ENCODE results near the gene GALNT7.

The GALNT7 gene

DNA sequence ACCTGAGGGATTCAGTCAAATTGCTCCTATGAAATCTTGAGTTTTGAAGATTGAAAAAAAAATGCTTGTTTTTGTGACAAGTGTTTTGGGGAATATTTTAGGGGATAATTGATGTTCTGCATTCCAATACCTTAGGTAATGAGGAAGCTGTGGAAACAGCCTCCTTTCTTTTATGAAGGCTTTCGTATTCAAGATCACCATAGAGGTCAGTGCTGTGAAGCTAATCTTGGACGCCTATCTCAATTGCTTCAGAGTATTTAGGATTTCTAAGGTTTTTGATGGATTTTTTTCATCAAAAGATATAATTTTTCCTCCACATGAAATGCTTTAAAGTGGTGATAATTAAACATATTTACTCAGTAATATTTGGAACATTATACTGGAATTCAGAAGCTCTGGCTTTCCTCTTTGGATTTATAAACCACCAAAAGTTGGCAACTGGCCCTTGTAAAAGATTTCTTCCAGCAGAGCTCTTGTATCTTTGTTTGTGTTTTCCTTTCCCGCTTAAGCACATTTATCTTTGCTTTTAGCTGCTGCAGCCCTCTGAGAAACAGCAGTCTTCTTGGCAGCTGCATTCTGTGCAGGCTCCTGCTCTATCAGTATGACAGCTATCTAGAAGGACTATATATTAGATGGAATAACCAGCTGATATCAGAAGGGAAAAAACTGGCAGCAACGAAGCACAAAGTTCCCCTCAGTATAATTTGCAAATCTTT, 101.9 kb downstream of the GALNT7 start:
- no peak for DNase-seq

- DNase-seq = no peak
These were observed 103.7 kb downstream of the GALNT7 start for GRCh38 chr4:173272314-173272713.

- no peak for DNase-seq
These were observed 104.4 kb downstream of the GALNT7 start for GRCh38 chr4:173272996-173273395.

- no peak for DNase-seq
These were observed 105.3 kb downstream of the GALNT7 start for GRCh38 chr4:173273941-173274340.

GRCh38 chr4:173274744-173275143, 106.1 kb downstream of the GALNT7 start:
- DNase-seq = no peak

- DNase-seq = no peak
These were observed 106.5 kb downstream of the GALNT7 start for GRCh38 chr4:173275150-173275549.

- no peak for DNase-seq
These were observed 108.7 kb downstream of the GALNT7 start for GRCh38 chr4:173277340-173277739.

DNA sequence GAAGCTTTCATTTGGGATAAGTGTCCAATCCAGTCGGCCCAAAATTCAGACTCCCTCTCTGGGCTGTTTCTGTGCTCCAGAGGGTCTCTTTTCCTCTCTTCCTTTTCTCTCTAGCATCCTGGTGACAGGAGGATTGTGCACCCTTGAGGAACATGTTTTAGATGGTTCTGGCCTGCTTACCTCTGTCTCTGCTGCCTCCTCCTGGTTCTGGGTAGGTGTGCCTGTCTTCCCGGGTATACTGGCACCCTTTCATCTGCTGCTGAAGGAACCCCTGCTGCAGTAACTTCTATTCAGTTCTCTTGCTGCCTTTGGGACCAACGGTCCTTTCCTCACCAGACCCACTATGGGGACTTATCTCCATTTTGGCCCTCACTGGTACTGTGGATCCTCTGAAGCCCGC, 112.4 kb downstream of the GALNT7 start:
- no peak for DNase-seq

- no peak for DNase-seq
These were observed 113.0 kb downstream of the GALNT7 start for GRCh38 chr4:173281406-173282255.

GRCh38 chr4:173282256-173282562, 113.6 kb downstream of the GALNT7 start:
- no peak for DNase-seq

- no peak for DNase-seq
These were observed 114.0 kb downstream of the GALNT7 start for GRCh38 chr4:173282626-173283025.

DNA sequence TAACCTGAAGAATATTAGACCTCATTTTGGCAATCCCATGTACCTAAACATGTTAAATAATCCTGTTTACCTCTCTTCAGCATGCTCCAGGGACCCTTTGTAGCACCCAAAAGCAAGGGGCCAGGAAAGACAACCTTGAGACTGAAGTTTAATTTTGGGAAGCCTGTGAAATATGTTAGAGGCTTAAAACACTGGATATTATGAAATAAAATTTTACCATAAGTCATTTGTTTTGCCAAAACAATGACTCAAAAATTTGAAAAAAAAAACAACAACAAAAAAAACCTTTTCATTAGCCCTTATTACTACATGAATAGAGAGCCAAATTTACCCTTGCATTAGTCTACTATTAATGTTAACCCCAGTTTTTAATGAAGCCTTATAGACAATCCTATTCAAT, 115.9 kb downstream of the GALNT7 start:
- no peak for DNase-seq

DNA sequence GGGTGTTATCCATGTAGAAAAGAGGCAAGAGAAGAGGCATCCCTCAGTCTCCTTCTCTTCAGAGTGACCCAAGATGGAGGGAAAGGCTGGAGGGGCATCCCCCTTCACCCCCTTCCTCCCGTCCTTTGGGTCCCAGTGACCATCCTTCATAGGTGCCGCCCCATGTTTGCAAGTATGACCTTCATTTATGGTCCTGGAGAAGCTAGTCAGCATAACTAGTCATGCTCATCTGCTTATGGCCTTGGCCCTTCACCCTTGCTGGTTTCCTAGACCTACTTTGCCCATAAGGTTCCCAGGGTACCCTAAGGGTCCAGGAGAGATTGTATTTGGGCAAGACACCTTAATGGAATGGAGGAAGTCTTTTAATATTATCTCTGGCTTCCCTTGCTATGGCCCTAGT, 118.9 kb downstream of the GALNT7 start:
- DNase-seq = no peak

DNA sequence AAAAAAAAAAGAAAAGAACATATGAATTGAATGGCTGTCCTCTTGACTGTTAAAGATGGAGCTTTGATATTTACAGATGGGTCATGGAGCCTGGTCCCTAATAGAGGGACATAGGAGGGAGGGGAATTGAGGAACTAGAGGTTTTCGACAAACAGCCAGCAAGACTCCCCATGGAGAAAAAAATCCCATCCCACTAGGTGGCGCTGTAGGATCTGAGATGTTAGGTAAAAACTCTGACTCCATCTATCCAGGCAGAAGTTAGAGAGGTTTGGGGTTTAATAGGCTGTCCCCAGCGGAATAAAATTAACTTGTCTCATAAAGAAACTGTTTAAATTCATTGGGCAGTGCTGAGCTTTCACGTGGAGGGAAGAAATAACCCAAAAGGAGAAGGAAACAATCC, 119.7 kb downstream of the GALNT7 start:
- DNase-seq = peak; percentile 71

DNA sequence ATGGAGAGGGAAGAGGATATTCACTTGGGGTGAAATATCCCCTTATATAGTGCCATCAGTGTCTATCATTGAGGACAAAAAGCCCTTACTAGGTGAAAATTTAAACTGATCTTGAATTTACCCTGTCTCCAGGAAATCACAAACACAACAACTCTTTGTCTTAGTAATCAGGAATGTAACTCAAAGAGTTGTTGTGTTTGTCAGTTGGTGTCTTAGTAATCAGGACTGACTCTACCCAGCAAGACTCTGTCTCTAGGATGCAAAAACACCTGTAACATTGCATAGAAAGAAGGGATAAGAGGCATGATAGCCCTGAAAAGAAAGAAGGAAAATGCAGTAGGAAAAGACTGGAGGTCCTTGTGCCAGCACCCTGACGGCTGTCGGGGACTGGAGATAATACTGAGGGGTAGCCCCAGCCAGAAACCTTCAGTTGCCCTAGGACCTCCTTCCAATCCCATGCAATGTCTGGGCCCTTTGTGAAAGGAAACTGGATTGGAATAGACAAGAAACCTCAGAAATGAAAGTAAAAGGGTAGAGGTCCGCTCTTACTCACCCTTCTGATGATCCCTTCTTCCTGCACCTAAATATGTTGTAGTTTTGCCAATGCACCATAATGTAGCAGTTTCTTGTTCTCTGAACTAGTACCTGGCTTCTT, 120.2 kb downstream of the GALNT7 start:
- DNase-seq = no peak

DNA sequence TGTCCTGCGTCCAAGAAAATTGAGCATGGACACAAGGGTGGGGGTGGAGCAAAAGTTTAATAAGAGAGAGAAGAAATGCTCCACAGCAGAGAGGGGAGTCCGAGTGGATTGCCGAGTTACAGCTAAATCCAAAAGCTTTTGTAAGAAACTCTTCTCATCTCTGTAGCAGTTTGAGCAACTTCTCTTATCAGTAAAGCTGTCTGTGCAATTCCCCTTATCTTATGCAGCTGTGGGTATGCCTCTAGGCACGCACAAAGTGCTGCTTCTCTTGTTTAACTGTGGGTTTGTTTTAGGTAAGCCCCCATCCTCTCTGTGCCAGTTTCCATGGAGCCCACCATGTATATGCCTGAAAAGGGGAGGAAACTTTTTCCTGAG, 120.7 kb downstream of the GALNT7 start:
- DNase-seq = no peak

DNA sequence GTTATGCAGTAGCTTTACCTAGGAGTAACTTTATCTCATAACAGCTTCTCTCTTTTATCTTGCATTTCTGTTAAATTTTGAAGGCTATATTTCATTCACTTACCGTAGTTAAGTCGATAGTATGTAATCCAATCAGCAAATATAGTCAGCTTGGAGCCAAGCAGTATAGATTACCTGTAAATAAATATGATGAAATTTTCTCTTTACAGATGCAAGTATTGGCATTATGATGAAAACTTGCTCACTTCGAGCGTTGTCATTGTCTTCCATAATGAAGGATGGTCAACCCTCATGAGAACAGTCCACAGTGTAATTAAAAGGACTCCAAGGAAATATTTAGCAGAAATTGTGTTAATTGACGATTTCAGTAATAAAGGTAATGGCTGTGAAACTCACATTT, 123.3 kb downstream of the GALNT7 start:
- DNase-seq = no peak

GRCh38 chr4:173293663-173294062, 125.1 kb downstream of the GALNT7 start:
- no peak for DNase-seq

DNA sequence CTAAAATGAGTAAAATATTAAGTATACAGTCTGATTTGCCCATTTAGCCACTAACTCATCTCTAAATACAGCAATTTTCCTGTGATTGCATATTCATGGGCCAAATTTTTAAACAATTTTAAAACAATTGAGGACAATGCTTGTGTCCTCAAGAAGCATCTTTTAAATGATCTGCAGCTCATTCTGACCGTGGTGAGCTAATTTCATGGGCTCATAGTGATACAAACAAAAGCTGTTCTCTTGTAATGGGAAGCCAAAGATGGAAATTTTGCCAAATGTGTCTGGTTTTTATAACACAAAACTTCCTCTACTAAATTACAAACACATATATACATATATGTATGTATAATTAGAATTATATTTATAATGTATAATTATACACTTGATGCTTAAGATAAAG, 125.8 kb downstream of the GALNT7 start:
- no peak for DNase-seq

DNA sequence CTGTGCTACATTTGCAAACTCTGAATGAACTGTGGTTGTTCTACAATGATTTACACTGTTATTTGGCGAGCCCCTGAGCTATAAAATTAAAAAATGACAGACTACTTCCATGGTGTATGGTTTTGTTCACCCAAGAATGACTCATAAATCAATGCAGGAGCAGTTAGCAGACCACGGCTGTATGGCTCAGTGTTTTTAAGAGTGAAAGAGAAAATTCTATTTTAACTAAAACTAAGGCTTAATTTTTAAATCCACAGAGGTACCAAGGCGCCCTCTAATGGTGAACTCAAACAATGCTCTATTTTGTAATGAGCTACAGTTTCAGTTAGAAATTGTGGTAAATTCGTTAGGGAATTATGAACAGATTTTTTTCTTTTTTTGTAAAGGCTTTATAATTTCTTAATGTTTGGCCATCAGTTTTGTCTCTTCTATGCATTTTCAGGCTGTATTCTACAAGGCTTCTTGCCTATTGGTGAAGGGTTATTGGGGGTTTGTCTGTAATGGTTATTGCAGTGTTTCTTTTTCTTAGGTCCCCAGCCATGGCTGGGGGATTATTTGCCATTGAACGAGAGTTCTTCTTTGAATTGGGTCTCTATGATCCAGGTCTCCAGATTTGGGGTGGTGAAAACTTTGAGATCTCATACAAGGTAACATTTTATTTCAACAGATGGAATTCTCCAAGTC, 133.0 kb downstream of the GALNT7 start:
- peak; percentile 53 for DNase-seq

- no peak for DNase-seq
These were observed 139.2 kb downstream of the GALNT7 start for GRCh38 chr4:173307778-173308177.

- no peak for DNase-seq
These were observed 142.8 kb downstream of the GALNT7 start for GRCh38 chr4:173311368-173311767.

- no peak for DNase-seq
These were observed 146.1 kb downstream of the GALNT7 start for GRCh38 chr4:173314715-173315114.

DNA sequence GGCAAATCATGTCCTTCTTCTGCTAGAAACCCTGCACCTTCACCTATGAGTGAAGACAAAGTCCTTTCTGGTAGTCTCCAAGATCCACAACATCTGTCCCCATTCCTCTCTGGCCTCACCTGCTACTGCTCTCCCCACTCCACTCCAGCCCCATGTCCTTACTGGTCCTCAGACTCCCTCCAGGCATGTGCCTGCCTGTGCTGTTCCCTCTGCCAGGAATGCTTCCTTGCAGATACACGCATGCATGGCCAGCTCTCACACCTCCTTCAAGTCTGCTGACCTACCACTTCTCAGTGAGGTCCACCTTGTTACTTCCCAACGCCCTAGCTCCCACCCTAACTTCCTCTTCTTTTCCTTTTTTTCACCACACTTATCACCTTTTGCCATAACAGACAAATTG, 147.4 kb downstream of the GALNT7 start:
- DNase-seq = no peak
